NCI-H2107 treated with DMSO at 0.1 percent for 48 hours (cell line): Measurements from ENCODE around the gene KCNK1.

ENCODE experiments used
- DNase-seq: peaks from one replicate; lab custom pipeline; 2025; ENCODE audit not compliant: unreplicated experiment; lab: John Stamatoyannopoulos, UW

KCNK1 gene

GRCh38 chr1:233695901-233696300 is 82.0 kb downstream of the KCNK1 start:
- no peak for DNase-seq

GRCh38 chr1:233700338-233700737 is 86.4 kb downstream of the KCNK1 start:
- DNase-seq, result peak; percentile 42

- DNase-seq, result no peak
Observed at GRCh38 chr1:233704170-233704897, 90.4 kb downstream of the KCNK1 start.

- DNase-seq, result no peak
Observed at GRCh38 chr1:233704898-233705723, 91.2 kb downstream of the KCNK1 start.

- DNase-seq, result peak; percentile 93
Observed at GRCh38 chr1:233707153-233707879, 93.4 kb downstream of the KCNK1 start.

GRCh38 chr1:233707880-233708815 is 94.2 kb downstream of the KCNK1 start:
- DNase-seq, result no peak

GRCh38 chr1:233710031-233710430 is 96.1 kb downstream of the KCNK1 start:
- no peak for DNase-seq

- DNase-seq, result no peak
Observed at GRCh38 chr1:233710507-233710906, 96.6 kb downstream of the KCNK1 start.

GRCh38 chr1:233714631-233715217 is 100.8 kb downstream of the KCNK1 start:
- peak; percentile 83 for DNase-seq

GRCh38 chr1:233718057-233718456 is 104.2 kb downstream of the KCNK1 start:
- no peak for DNase-seq

GRCh38 chr1:233719655-233720341 is 105.9 kb downstream of the KCNK1 start:
- DNase-seq, result no peak

GRCh38 chr1:233721004-233721595 is 107.2 kb downstream of the KCNK1 start:
- DNase-seq, result no peak
